OCI-M2 (cell line): ENCODE measurements around the gene CBLN3.

Experiments used
- DNase-seq: peaks from one replicate; lab custom pipeline; 2025; ENCODE audit not compliant: unreplicated experiment; lab: John Stamatoyannopoulos, UW

CBLN3 gene

DNA sequence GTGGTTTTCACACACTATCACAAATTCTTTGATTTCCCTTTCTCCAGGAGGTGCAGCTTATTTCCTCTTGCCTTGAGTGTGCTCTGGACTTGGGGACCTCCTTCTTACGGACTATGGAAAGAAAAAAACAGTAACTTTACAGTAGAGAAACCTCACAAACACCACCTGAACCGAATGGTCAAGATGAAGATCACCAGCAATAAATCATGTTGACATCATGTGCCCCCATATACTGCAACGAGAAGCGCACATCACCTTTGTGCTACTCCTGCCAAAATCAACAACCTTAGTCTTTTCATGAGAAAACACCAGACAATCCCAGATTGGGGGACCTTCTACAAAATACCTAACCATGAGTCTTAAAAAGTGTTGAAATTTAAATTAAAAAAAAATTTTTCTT, 43.9 kb downstream of the CBLN3 start:
- DNase-seq: no peak

DNA sequence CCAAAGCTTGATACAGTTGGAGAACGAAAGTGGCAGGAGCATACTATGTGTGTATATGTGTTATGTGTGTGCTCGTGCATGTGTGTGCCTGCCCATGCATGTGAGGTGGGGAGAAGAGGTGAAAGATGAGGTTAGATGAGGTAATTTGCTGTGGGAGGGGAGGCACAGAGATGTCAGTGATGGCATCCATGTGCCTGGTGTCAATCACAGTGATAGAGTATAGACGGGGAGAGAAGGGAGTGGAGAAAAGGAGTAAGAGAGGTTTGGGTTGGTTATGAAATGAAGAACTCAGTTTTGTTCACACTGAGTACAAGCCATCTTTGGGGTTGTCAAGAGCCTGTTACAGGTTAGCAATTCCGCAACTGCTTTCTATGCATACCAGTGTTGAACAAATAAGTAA, 45.3 kb downstream of the CBLN3 start:
- DNase-seq: no peak

DNA sequence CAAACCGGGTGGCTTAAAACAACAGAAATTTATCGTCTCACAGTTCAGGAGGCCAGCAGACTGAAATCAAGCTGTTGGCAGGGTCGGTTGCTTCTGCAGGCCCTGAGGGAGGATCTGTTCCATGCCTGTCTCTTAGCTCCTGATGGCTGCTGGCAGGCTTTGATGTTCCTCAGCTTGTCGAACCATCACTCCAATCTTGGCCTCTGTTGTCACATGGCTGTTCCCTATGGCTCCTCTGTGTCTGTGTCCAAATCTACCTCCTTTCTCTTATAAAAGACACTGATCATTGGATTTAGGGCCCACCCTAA, 47.5 kb downstream of the CBLN3 start:
- no peak for DNase-seq

DNA sequence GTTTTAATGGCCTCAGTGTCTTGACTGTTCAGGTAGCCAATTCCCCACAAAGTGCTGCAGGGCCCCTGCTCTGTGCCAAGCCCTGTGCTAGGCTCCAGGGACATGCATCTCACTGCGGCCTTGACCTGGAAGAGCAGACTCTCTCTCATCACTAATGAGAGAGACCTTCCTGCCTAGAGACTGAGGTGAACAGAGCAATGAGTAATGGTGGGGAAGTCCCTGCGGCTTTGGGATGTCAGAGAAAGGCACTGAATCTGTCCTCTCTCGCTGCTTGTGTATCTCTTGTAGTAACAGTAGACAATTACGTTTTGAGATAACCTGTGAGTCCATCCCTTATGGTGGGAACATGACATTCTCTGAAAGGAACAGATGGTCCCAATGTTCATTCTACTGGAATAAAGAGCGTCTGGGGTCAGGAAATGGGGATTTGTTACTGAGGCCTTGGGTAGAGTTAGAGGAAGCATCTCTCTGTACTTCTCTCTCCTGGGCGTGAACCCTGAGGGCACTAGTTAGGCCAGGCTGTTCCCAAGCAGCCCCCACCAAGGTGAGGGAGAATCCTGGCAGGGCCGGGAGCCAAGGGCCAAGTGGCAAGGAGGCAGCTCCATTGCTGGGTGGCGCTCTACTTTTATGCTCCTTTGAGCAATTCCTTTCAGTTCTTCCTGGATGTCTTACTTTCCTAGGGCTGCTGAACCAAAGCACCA, 48.0 kb downstream of the CBLN3 start:
- no peak for DNase-seq

DNA sequence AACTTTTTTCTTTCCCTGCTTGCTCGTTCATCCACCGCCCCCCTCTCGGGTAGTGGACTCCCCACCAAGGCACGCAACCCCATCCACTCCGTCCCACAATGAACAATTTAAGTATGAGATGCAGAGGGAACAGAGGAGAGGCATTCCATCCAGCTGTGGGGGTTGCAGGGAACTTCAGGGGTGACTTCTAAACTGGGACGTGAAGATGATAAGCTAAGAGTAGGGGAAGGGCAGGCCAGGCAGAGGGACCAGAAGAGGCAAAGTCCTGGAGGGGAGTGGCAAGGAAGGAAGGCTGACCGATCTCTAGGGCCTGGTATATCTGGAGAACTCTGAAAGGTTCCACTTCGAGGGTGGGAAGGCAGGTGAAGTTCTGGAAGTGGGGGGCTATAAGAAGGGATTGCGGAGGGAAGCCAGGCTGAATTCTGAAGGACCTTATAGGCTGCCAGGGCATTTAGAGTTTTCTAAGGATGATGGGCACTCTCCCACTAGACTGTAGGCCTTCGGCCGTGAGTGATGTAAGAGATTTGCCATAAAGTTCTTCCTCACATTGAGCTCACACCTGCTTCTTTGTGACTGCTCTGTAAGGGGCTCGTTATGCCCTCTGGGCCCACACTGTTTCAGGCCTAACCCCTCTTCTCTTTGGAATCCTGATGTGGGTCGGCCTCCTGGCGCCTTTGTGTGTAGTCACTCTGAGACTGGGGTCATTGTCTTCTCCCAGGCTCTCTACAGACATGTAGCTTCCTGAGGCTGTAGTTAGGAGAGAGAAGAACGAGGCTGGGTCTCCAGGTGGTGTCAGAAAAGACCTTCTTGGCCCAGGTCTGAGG, 49.3 kb downstream of the CBLN3 start:
- DNase-seq: no peak

DNA sequence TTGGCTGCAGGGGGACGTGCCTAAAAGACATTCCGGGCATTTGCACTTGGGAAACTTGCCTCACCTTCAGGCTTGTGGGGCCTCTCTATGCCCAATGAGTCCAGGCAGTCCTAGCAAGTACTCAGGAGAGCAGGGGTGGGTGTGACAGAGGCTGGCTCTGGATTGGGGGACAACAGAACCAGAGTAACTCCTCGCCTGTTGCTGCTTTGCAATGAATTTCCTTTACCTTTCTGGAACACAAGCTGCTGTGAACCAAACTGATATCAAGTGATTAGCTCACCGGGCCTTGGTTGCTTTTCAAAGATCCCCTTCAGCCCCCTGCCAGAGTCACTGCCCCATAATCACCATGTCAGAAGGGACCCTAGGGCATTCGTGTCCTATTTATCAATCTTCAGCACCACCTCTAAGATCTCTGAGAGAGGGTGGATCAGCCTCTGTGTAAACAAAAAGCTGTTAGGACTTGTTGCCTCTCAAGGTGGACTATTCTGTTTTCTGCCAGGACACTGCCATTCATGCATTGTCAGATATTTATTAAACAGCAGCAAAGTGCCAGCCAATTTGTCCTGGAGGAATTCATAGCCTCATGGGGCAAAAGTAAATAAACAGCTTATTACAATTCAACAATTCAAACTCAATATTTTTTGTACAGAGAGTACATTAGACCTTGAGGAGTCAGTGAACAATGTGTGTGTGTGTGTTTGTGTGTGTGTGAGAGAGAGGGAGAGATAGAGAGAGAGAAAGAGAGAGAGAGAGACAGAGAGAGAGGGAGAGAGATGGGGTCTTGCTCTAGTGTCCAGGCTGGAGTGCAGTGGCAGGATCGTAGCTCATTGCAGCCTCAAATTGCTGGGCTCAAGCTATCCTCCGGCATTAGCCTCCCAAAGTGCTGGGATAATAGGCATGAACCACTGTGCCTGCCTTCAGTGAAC, 50.2 kb downstream of the CBLN3 start:
- no peak for DNase-seq

DNA sequence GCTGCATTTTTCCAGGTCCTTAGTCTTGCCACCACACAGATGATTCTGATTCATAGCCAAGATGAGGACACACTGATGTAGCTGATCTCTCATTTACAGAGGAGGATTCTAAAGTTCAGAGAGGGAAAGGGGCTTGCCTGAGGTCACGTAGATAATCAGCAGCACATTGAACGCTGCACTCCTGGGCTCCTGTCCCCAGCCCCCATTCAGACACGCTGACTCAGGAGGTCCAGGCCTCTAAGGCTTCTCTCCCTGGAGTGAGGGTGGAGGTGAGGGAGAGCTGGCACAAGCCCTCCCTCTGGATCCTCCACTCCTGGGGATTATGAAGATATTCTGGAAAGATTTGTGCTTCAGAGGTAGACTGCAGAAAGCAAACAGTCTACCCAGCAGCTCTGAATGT, 51.1 kb downstream of the CBLN3 start:
- DNase-seq: no peak

DNA sequence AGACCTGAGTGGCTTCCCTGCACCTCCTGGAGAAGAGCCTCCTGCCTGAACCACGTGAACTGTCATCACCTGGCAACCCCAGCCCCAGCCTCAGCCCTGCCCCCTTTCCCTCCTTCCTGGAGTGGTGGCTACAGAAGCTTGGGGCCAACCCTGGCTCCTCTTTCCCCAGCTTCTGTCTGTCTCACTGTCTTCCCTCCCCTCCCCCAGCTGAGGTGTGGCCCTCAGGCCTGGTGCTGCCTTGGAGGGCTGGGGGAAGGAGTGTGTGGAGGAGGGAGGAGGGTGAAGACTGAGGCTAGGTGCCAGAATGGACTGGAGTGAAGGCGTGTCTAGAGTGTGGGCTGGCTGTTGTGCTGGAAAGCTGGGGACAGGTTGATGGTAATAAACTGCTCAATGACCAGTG, 51.8 kb downstream of the CBLN3 start:
- DNase-seq: no peak

DNA sequence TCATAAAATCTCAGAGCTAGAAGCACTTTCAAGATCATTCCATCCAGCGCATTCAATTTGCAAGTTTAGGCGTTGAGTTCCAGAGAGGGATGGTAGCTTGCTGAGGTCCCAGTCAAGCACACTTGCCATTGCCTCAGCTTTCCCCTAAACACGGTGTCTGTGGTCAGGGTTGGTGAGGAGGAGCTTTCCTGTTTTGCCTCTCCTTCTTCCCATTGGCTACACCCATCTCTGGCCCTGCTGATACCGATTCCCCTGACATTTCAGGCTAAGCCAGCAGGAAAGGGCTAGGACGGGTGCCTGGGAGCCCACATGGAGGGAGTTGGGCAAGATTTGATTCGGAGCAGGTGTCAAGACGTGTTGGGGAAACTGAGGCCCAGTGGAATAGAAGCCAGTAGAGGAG, 52.3 kb downstream of the CBLN3 start:
- DNase-seq: no peak
